Neuron (in vitro differentiated cells): ENCODE measurements around the gene ARFGAP1.

Experiments
- H2AFZ ChIP-seq: one replicate; pipeline ENCODE4 v1.6.1; 2013; ENCODE audit warnings: low read depth, mild to moderate bottlenecking, inconsistent platforms, low read length, moderate library complexity
- H3K27me3 ChIP-seq: one replicate; pipeline ENCODE4 v1.6.1; 2013; ENCODE audit warnings: low read length; ENCODE audit not compliant: insufficient read depth
- H3K36me3 ChIP-seq: one replicate; pipeline ENCODE4 v1.6.1; 2013; ENCODE audit warnings: low read length; ENCODE audit not compliant: insufficient read depth
- H3K4me1 ChIP-seq: one replicate; pipeline ENCODE4 v1.6.1; 2013; ENCODE audit warnings: low read length; ENCODE audit not compliant: insufficient read depth
- H3K4me3 ChIP-seq: 2 replicates; pipeline ENCODE4 v1.5.1; 2013; ENCODE audit warnings: mild to moderate bottlenecking, low read length, moderate library complexity
- H3K9me3 ChIP-seq: one replicate; pipeline ENCODE4 v1.6.1; 2013; ENCODE audit warnings: low read length

Gene ARFGAP1

DNA sequence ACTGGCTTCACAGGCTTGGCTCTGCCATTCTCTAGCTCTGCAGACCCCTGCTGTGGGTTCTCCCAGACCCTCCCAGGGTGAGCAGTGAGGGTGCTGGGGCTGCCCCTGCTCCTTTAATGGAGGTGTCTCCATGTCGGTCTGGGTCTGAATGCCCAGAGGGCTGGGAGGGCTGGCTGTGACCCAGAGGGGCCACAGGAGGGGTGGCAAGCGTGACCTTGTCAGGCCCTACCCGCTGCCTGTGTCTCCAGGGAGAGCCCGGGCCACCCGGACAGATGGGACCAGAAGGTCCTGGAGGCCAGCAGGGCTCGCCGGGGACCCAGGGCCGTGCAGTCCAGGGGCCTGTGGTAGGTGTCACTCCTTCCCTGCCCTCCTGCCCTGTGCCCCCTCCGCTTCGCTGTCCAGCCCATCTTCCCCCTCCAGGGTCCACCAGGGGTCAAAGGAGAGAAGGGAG, 52.4 kb downstream of the ARFGAP1 start:
- Histone ChIP-seq H3K4me1 (peaks cover 12% of the 10 kb centered on the region), H3K36me3 (no peaks in the 10 kb centered on the region), H2AFZ (no peak overlapping the region), H3K9me3 (peaks cover 2% of the 10 kb centered on the region), H3K27me3 (peaks cover 13% of the 10 kb centered on the region), H3K4me3 (no peak overlapping the region)

- peaks cover 9% of the 10 kb centered on the region for H3K27me3 ChIP-seq
- peaks cover 2% of the 10 kb centered on the region for H3K9me3 ChIP-seq
- peaks cover 12% of the 10 kb centered on the region for H3K4me1 ChIP-seq
Observed at GRCh38 chr20:63325554-63326313, 53.1 kb downstream of the ARFGAP1 start.

DNA sequence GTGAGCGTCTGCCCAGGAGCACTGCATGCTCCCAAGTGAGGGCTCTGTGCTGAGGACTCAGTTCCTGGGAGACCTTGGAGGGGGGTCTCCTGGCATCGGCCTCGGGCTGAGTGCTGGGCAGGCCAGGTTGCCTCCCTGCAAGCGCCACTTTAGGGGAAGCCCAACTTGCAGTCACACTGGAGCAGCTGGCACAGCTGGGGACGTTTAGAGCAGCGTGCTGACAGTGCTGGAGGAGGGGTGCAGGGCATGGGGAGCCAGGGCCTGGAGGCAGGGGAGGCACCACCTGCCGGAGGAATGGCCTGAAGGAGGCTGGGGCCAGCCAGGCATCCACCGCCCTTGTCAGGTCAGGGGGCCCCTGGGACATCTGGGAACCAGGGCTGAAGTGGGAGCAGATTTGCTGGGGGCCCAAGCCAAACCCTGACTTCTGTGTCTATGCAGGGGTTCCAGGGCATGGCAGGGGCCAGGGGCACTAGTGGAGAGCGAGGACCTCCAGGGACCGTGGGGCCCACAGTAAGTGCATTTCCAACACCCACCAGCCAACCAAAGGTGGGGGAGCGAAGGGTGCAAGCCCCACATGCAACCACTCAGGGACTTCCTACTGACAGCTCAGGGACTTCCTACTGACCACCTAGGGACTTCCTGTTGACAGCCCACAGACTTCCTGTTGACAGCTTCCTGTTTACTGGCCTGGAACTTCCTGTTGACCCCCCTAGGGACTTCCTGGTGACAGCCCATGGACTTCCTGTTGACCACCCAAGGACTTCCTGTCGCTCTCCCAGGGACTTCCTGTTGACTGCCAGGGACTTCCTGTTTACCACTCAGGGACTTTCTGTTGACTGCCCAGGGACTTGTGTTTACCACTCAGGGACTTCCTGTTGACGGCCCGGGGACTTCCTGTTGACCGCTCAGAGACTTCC, 54.0 kb downstream of the ARFGAP1 start:
- no peaks in the 10 kb centered on the region for H3K36me3 ChIP-seq
- no peak overlapping the region for H2AFZ ChIP-seq
- H3K4me3 ChIP-seq: no peak overlapping the region
- H3K4me1 ChIP-seq: peaks cover 8% of the 10 kb centered on the region
- H3K27me3 ChIP-seq: peaks cover 3% of the 10 kb centered on the region
- peaks cover 2% of the 10 kb centered on the region for H3K9me3 ChIP-seq

More at GRCh38 chr20:63325554-63326313, 53.1 kb downstream of the ARFGAP1 start:
- no peak overlapping the region for H3K4me3 ChIP-seq
- no peaks in the 10 kb centered on the region for H3K36me3 ChIP-seq
- no peak overlapping the region for H2AFZ ChIP-seq

DNA sequence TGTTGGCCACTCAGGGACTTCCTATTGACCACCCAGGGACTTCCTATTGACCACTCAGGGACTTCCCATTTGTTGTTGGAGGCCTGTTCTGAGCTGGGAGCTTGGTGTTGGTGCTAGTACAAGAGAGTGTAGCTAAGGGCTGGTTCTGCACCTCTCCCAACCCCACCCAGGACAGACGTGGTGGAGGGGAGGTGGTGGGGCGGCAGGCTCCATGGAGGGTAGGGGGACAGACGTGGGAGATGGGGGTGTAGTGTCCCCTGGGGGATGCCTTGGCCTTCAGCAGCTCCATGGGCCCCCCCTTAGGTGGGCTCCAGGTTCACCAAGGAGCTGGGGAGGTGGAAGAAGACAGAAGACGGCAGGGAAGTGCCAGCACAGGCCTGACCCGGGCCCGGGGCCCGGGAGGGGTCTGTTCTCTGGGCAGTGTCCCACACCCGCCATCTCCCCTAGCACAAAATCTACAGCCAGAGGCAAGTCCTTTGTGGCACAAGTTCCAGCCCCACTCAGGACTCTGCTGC, 54.7 kb downstream of the ARFGAP1 start:
- Histone ChIP-seq H3K4me1 (peaks cover 8% of the 10 kb centered on the region), H3K4me3 (no peak overlapping the region), H3K27me3 (peaks cover 3% of the 10 kb centered on the region), H2AFZ (no peak overlapping the region), H3K36me3 (no peaks in the 10 kb centered on the region), H3K9me3 (peaks cover 4% of the 10 kb centered on the region)

DNA sequence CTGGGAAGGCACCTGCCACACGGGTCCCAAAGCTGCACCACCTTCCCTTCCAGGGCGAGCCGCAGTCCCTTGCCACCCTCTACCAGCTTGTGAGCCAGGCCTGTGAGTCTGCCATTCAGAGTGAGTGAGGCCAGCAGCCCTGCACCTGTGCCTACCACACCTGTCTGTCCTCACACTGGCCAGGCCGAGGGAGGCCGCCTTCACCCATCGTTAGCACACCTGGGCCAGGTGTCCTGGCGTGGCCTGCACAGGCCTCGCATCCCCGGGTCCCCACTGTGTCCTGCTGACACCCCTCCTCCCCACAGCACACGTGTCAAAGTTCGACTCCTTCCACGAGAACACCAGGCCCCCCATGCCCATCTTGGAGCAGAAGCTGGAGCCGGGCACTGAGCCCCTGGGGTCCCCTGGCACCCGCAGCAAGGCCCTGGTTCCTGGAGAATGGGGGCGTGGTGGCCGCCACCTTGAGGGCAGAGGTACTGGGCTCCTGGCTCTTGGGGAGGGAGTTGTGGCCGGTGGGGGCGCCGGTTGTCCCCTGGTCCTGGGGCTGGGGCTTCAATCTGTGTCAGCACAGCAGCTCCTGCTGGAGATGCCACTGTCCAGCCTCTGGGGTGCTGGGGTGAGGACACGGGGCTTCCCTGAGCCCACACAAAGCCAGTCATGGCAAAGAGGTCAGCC, 55.5 kb downstream of the ARFGAP1 start:
- Histone ChIP-seq H3K4me3 (no peak overlapping the region), H3K27me3 (no peaks in the 10 kb centered on the region), H3K36me3 (no peaks in the 10 kb centered on the region), H3K9me3 (peaks cover 4% of the 10 kb centered on the region), H2AFZ (no peak overlapping the region), H3K4me1 (peaks cover 2% of the 10 kb centered on the region)

DNA sequence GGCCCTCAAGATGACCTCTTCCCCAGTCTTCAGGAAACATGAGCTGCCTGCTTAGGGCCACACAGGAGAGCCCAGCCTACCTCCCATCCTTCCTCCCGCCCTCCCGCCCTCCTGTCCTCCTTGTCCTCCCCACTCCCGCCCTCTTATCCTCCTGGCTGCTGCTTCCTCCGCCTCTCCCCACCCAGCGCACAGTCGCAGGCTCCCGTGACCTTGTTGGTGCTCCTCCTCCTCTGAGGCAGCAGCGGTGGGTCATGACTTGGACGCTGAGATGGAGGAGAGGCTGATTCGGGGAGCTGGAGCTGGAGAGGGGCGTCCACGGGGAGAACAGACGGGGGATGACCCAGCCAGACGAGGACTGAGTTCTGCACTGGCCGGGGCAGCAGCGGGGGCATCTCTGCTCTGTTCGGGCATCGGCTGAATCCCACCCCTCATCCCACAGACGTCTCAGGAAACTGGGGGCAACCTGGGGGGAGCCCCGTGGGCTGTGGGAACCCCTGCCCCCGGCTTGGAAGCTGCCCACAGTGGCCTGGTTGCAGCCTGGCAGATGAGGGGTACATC, 56.2 kb downstream of the ARFGAP1 start:
- H3K4me3 ChIP-seq: no peak overlapping the region
- H3K4me1 ChIP-seq: peaks cover 2% of the 10 kb centered on the region
- H2AFZ ChIP-seq: no peak overlapping the region
- H3K9me3 ChIP-seq: peaks cover 6% of the 10 kb centered on the region
- H3K27me3 ChIP-seq: no peaks in the 10 kb centered on the region
- H3K36me3 ChIP-seq: no peaks in the 10 kb centered on the region

- no peaks in the 10 kb centered on the region for H3K36me3 ChIP-seq
- no peaks in the 10 kb centered on the region for H3K27me3 ChIP-seq
- no peak overlapping the region for H3K4me3 ChIP-seq
- H3K4me1 ChIP-seq: peaks cover 2% of the 10 kb centered on the region
- H3K9me3 ChIP-seq: peaks cover 5% of the 10 kb centered on the region
- H2AFZ ChIP-seq: no peak overlapping the region
Observed at GRCh38 chr20:63329331-63330083, 56.9 kb downstream of the ARFGAP1 start.

- peaks cover 2% of the 10 kb centered on the region for H3K4me1 ChIP-seq
- no peaks in the 10 kb centered on the region for H3K27me3 ChIP-seq
- H3K4me3 ChIP-seq: no peak overlapping the region
- no peaks in the 10 kb centered on the region for H3K36me3 ChIP-seq
- peaks cover 5% of the 10 kb centered on the region for H3K9me3 ChIP-seq
- H2AFZ ChIP-seq: no peak overlapping the region
Observed at GRCh38 chr20:63330084-63330760, 57.6 kb downstream of the ARFGAP1 start.

GRCh38 chr20:63330940-63331339, 58.3 kb downstream of the ARFGAP1 start:
- Histone ChIP-seq H3K9me3 (peaks cover 5% of the 10 kb centered on the region), H3K27me3 (no peaks in the 10 kb centered on the region), H3K4me3 (no peak overlapping the region), H2AFZ (no peak overlapping the region), H3K36me3 (no peaks in the 10 kb centered on the region), H3K4me1 (peaks cover 2% of the 10 kb centered on the region)

GRCh38 chr20:63331741-63332400, 59.3 kb downstream of the ARFGAP1 start:
- H3K36me3 ChIP-seq: no peaks in the 10 kb centered on the region
- H3K9me3 ChIP-seq: peaks cover 5% of the 10 kb centered on the region
- H2AFZ ChIP-seq: no peak overlapping the region
- H3K27me3 ChIP-seq: peaks cover 2% of the 10 kb centered on the region
- peaks cover 2% of the 10 kb centered on the region for H3K4me1 ChIP-seq
- H3K4me3 ChIP-seq: no peak overlapping the region

DNA sequence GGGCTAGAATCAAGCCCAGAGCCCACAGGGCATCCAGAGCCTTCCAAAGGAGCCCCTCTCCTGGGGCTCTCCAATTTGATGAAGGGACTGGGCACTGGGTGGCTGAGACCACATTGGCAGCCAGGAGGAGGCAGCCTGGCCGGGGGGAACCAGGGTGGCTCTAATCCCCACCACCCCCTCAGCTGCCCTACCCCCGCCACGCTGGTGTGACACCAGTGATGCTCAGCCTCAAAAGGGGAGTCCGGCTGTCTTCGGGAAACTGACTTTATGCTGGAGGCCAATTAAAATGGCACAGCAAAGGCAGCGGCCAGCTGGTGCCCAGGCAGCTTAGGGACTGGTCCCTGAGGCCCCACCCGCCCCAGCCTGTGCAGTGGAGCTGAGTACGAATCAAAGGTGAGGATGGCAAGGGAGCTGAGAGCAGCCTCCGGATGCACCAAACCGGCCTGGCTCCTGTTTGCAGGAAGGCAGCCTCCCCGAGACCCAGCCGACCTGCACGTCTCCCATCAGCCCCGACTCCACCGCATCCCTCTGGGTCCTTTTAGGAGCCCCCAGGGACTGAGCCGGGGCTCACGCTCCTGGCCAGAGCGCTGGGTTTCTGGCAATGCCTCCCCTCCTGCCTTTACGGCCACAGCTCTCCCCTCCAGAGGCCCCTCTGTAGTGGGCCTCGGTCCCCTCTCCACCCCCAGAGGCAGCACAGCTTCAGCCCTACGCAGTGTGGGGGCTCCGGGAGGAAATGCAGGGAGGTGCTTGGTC, 60.1 kb downstream of the ARFGAP1 start:
- Histone ChIP-seq H3K4me1 (peaks cover 2% of the 10 kb centered on the region), H3K36me3 (no peaks in the 10 kb centered on the region), H3K9me3 (peaks cover 5% of the 10 kb centered on the region), H3K27me3 (peaks cover 4% of the 10 kb centered on the region), H3K4me3 (no peak overlapping the region), H2AFZ (no peak overlapping the region)
